ENCODE data around the gene NBEA. TPM values are rescaled to one million over a fixed set of nuclear protein-coding genes. Genes with fewer than 3 reads are reported as not detected.

The NBEA gene
- total RNA-seq, 1 donor from 2014 or later, result 12.0 TPM

- H3K27me3 ChIP-seq, result no peaks in the 10 kb centered on the region
- H3K4me3 ChIP-seq, result peak overlapping the region; percentile 83 to 85
- DNase-seq (ENCODE audit: extremely low spot score in 2 of 2), result no peak
- H3K36me3 ChIP-seq, result no peaks in the 10 kb centered on the region
- H3K9me3 ChIP-seq, result no peaks in the 10 kb centered on the region
- TF ChIP-seq POLR2AphosphoS5 (IDR thresholded peaks at IDR 0.05; ENCODE audit: insufficient read depth in 1 of 2, low read depth in 1 of 2) (no peak), CTCF (IDR thresholded peaks at IDR 0.05) (no peak), POLR2A (IDR thresholded peaks at IDR 0.05) (no peak)
- H3K4me1 ChIP-seq, result peaks cover 23% of the 10 kb centered on the region
- H3K27ac ChIP-seq, result peak overlapping the region; percentile 90
- intact Hi-C loops (cut with DNase I), result no loop called here
These were observed 635 bp upstream of the NBEA start for GRCh38 chr13:34941436-34941834.

- Histone ChIP-seq H3K4me1 (peaks cover 23% of the 10 kb centered on the region), H3K27me3 (no peaks in the 10 kb centered on the region), H3K27ac (peak overlapping the region; percentile 90), H3K36me3 (no peaks in the 10 kb centered on the region), H3K4me3 (peak overlapping the region; percentile 83 to 85), H3K9me3 (no peaks in the 10 kb centered on the region)
- intact Hi-C loops (cut with DNase I), result no loop called here
- no peak for DNase-seq (ENCODE audit: extremely low spot score in 2 of 2)
- TF ChIP-seq CTCF (IDR thresholded peaks at IDR 0.05) (no peak), POLR2A (IDR thresholded peaks at IDR 0.05) (no peak), POLR2AphosphoS5 (IDR thresholded peaks at IDR 0.05; ENCODE audit: insufficient read depth in 1 of 2, low read depth in 1 of 2) (peak in 1 of 2 donors; percentile 26)
These were observed 814 bp downstream of the NBEA start for GRCh38 chr13:34942732-34943435.

- no peaks in the 10 kb centered on the region for H3K9me3 ChIP-seq
- no peak for DNase-seq (ENCODE audit: extremely low spot score in 2 of 2)
- TF ChIP-seq POLR2AphosphoS5 (IDR thresholded peaks at IDR 0.05; ENCODE audit: insufficient read depth in 1 of 2, low read depth in 1 of 2), result no peak
- TF ChIP-seq POLR2A (IDR thresholded peaks at IDR 0.05), result no peak
- no peak for TF ChIP-seq CTCF (IDR thresholded peaks at IDR 0.05)
- H3K36me3 ChIP-seq, result no peaks in the 10 kb centered on the region
- peak overlapping the region; percentile 83 to 85 for H3K4me3 ChIP-seq
- no peaks in the 10 kb centered on the region for H3K27me3 ChIP-seq
- peaks cover 23% of the 10 kb centered on the region for H3K4me1 ChIP-seq
- intact Hi-C loops (cut with DNase I), result no loop called here
- H3K27ac ChIP-seq, result peak overlapping the region; percentile 90
These were observed 1.6 kb downstream of the NBEA start for GRCh38 chr13:34943436-34944273.

- Histone ChIP-seq H3K27ac (no peak overlapping the region), H3K36me3 (no peaks in the 10 kb centered on the region), H3K9me3 (no peaks in the 10 kb centered on the region), H3K27me3 (no peaks in the 10 kb centered on the region), H3K4me3 (peak overlapping the region; percentile 83 to 85), H3K4me1 (peaks cover 23% of the 10 kb centered on the region)
- no peak for TF ChIP-seq POLR2A (IDR thresholded peaks at IDR 0.05)
- TF ChIP-seq POLR2AphosphoS5 (IDR thresholded peaks at IDR 0.05; ENCODE audit: insufficient read depth in 1 of 2, low read depth in 1 of 2), result no peak
- TF ChIP-seq CTCF (IDR thresholded peaks at IDR 0.05), result no peak
- no peak for DNase-seq (ENCODE audit: extremely low spot score in 2 of 2)
- intact Hi-C loops (cut with DNase I), result no loop called here
These were observed 2.2 kb downstream of the NBEA start for GRCh38 chr13:34944274-34944634.

- Histone ChIP-seq H3K27me3 (no peaks in the 10 kb centered on the region), H3K9me3 (no peaks in the 10 kb centered on the region), H3K4me3 (peak overlapping the region in 1 of 2 donors; percentile 83), H3K4me1 (peaks cover 23% of the 10 kb centered on the region), H3K27ac (no peak overlapping the region), H3K36me3 (no peaks in the 10 kb centered on the region)
- no peak for TF ChIP-seq POLR2AphosphoS5 (IDR thresholded peaks at IDR 0.05; ENCODE audit: insufficient read depth in 1 of 2, low read depth in 1 of 2)
- TF ChIP-seq POLR2A (IDR thresholded peaks at IDR 0.05), result no peak
- TF ChIP-seq CTCF (IDR thresholded peaks at IDR 0.05), result no peak
- intact Hi-C loops (cut with DNase I), result no loop called here
- no peak for DNase-seq (ENCODE audit: extremely low spot score in 2 of 2)
These were observed 2.7 kb downstream of the NBEA start for GRCh38 chr13:34944751-34945150.

Data from vagina (tissue), 2 donors.